Measurements from ENCODE around the gene RTN4RL2.
A peak's percentile ranks its signal among the peaks of the same experiment; 100 is the strongest.

DNA sequence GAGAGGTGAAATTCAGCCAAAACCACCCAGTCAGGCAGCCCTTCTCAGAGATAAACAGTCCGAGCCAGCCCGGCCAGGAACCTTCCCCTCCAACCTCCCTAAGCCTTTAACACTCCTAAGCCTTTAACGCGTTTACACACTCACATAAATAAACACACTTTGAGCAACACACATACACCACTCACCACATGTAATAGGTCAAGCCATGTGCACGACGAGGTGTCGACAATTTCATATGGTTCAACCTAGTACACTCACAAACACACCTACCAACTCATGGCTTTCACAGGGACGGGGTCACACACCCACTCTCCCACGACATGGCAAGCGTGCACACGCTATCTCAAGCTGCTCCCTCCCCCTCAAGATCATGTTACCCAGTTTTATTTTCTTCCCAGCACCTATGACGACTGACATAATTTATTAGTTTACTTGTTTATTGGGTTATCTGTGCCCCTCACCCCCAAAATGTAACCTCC is 39.7 kb downstream of the RTN4RL2 start:
- TF ChIP-seq TRIM28 (IDR thresholded peaks at IDR 0.05) (no peak), MEIS2 (IDR thresholded peaks at IDR 0.05; ENCODE audit: partially characterized antibody) (peak; percentile 74), HNRNPLL (IDR thresholded peaks at IDR 0.05; ENCODE audit: low read depth, low read length, poor library complexity, severe bottlenecking) (no peak), NFXL1 (CRISPR knock-in tag; IDR thresholded peaks at IDR 0.05) (no peak), HDAC2 (IDR thresholded peaks at IDR 0.05) (0 out of 2 replicates have a peak, but pooled peaks have one; percentile 15), GABPA (tag; conservative IDR thresholded peaks at IDR 0.05; ENCODE audit: low read depth) (no peak), SIRT6 (IDR thresholded peaks at IDR 0.05; ENCODE audit: low read depth, low read length) (no peak), PHTF2 (CRISPR knock-in tag; IDR thresholded peaks at IDR 0.05) (no peak), EHMT2 (IDR thresholded peaks at IDR 0.05) (no peak), MYC (IDR thresholded peaks at IDR 0.05; ENCODE audit: low read depth, low read length) (no peak), MYC (CRISPR knock-in tag; IDR thresholded peaks at IDR 0.05; ENCODE audit: borderline replicate concordance, low read depth) (no peak)
- TF ChIP-seq, protein P1, sequence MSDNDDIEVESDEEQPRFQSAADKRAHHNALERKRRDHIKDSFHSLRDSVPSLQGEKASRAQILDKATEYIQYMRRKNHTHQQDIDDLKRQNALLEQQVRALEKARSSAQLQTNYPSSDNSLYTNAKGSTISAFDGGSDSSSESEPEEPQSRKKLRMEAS (CRISPR knock-in tag; IDR thresholded peaks at IDR 0.05): peak; percentile 56
